BJ (cell line): ENCODE measurements around the gene EGFR. TPM values are rescaled to one million over a fixed set of nuclear protein-coding genes. Genes with fewer than 3 reads are reported as not detected.

Experiments
- CTCF ChIA-PET: fragments of 350-600 bp; formaldehyde crosslinking; extraction: SDS; loops from one replicate; lab custom pipeline; 2021; ENCODE audit warnings: antibody characterized with exemption, inconsistent platforms; lab: Yijun Ruan, JAX
- POLR2A ChIA-PET: fragments of 300-600 bp; sonication (Branson Sonifier 250); formaldehyde crosslinking; extraction: SDS; loops from one replicate; lab custom pipeline; 2021; ENCODE audit warnings: antibody characterized with exemption; lab: Charles Lee
- DNase-seq: peaks from one replicate; pipeline ENCODE4 v3.0.0-alpha.2; 2011; ENCODE audit warnings: low read depth
- H3K27me3 ChIP-seq: 2 replicates; pipeline ENCODE4 v1.6.0; 2011; ENCODE audit warnings: low read length; ENCODE audit not compliant: control insufficient read depth, insufficient read depth
- H3K36me3 ChIP-seq: 2 replicates; pipeline ENCODE4 v1.5.1; 2011; ENCODE audit warnings: low read length; ENCODE audit not compliant: control insufficient read depth, insufficient read depth
- H3K4me3 ChIP-seq: 2 replicates; pipeline ENCODE4 v1.5.1; 2011; ENCODE audit warnings: low read depth, mild to moderate bottlenecking, control low read depth, low read length
- CTCF ChIP-seq: IDR thresholded peaks from 2 replicates; pipeline ENCODE4 v1.5.1; 2011; ENCODE audit warnings: low read depth, mild to moderate bottlenecking, control low read depth, inconsistent platforms, low read length, moderate library complexity; ENCODE audit not compliant: insufficient read depth
- polyA plus RNA-seq: library from polyadenylated mRNA; depleted of rRNA; stranded (reverse); fragments of >200 nt; gene quantifications from 2 replicates; pipeline ENCODE4 v1.2.3, GENCODE V29; 2011

EGFR gene
- polyA plus RNA-seq, 1 experiment = 34.0 TPM

- no peaks in the 10 kb centered on the region for H3K36me3 ChIP-seq
- POLR2A ChIA-PET = no interaction called here
- TF ChIP-seq CTCF = no peak
- DNase-seq = no peak
- H3K27me3 ChIP-seq = peaks cover 9% of the 10 kb centered on the region
- CTCF ChIA-PET = no interaction called here
- H3K4me3 ChIP-seq = no peak overlapping the region
These were observed 216.3 kb downstream of the EGFR start for GRCh38 chr7:55235115-55235514.

- TF ChIP-seq CTCF = no peak
- H3K27me3 ChIP-seq = peaks cover 9% of the 10 kb centered on the region
- H3K4me3 ChIP-seq = no peak overlapping the region
- ChIA-PET CTCF (no interaction called here), POLR2A (no interaction called here)
- H3K36me3 ChIP-seq = no peaks in the 10 kb centered on the region
- no peak for DNase-seq
These were observed 217.0 kb downstream of the EGFR start for GRCh38 chr7:55235801-55236200.

- Histone ChIP-seq H3K27me3 (peaks cover 7% of the 10 kb centered on the region), H3K4me3 (no peak overlapping the region), H3K36me3 (no peaks in the 10 kb centered on the region)
- DNase-seq = no peak
- POLR2A ChIA-PET = no interaction called here
- CTCF ChIA-PET = interaction anchor here (1.3 kb wide), 1 partner anchor 13 kb away, joined by 4 read pairs; no protein-coding TSS in a partner anchor
- TF ChIP-seq CTCF = no peak
These were observed 217.7 kb downstream of the EGFR start for GRCh38 chr7:55236476-55236875.

GRCh38 chr7:55237156-55237893 is 218.5 kb downstream of the EGFR start:
- ChIA-PET CTCF (interaction anchor here (1.2 to 2.4 kb wide), 4 partner anchors 7 to 463 kb away, joined by 3 to 6 read pairs (median 4); no protein-coding TSS in a partner anchor), POLR2A (no interaction called here)
- no peaks in the 10 kb centered on the region for H3K36me3 ChIP-seq
- H3K27me3 ChIP-seq = peaks cover 5% of the 10 kb centered on the region
- DNase-seq = no peak
- TF ChIP-seq CTCF = no peak
- no peak overlapping the region for H3K4me3 ChIP-seq

GRCh38 chr7:55239406-55239805 is 220.6 kb downstream of the EGFR start:
- TF ChIP-seq CTCF = no peak
- Histone ChIP-seq H3K4me3 (no peak overlapping the region), H3K27me3 (peaks cover 5% of the 10 kb centered on the region), H3K36me3 (no peaks in the 10 kb centered on the region)
- no peak for DNase-seq
- ChIA-PET CTCF (interaction anchor here (2.4 kb wide), 1 partner anchor 16 kb away, joined by 6 read pairs; no protein-coding TSS in a partner anchor), POLR2A (interaction anchor here (0.6 kb wide), 1 partner anchor 10 kb away, joined by 3 read pairs; no protein-coding TSS in a partner anchor)
